Endothelial cell (in vitro differentiated cells): ENCODE results near the gene FRAT1. TPM values are rescaled to one million over a fixed set of nuclear protein-coding genes. Genes with fewer than 3 reads are reported as not detected.
A peak's percentile ranks its signal among the peaks of the same experiment; 100 is the strongest.
"Not testable (repeated sequence)": the region's sequence is repeated elsewhere in the genome, so short reads cannot be mapped to it uniquely, and the experiment has no call there.

ENCODE experiments used
- DNase-seq: peaks from one replicate; pipeline ENCODE4 v3.0.0; 2021; ENCODE audit warnings: low spot score
- H3K27ac Mint-ChIP-seq: one replicate; pipeline ENCODE4 v1.8.0; 2021; ENCODE audit warnings: mixed read lengths, inconsistent platforms; ENCODE audit not compliant: unreplicated experiment
- H3K27me3 Mint-ChIP-seq: one replicate; pipeline ENCODE4 v1.8.0; 2021; ENCODE audit warnings: mild to moderate bottlenecking, moderate library complexity, mixed read lengths, inconsistent platforms; ENCODE audit not compliant: unreplicated experiment
- H3K36me3 Mint-ChIP-seq: one replicate; pipeline ENCODE4 v1.8.0; 2021; ENCODE audit warnings: mild to moderate bottlenecking, low read depth, mixed read lengths, inconsistent platforms; ENCODE audit not compliant: unreplicated experiment
- H3K4me1 Mint-ChIP-seq: one replicate; pipeline ENCODE4 v1.8.0; 2021; ENCODE audit warnings: mild to moderate bottlenecking, mixed read lengths, inconsistent platforms; ENCODE audit not compliant: unreplicated experiment
- H3K4me3 Mint-ChIP-seq: one replicate; pipeline ENCODE4 v1.8.0; 2021; ENCODE audit warnings: mild to moderate bottlenecking, mixed read lengths, inconsistent platforms; ENCODE audit not compliant: unreplicated experiment
- H3K9me3 Mint-ChIP-seq: one replicate; pipeline ENCODE4 v1.8.0; 2021; ENCODE audit warnings: mixed read lengths, inconsistent platforms; ENCODE audit not compliant: unreplicated experiment
- CTCF ChIP-seq: fragments of 200-600 bp; sonication (generic); IDR thresholded peaks from one replicate; pipeline ENCODE4 v1.5.0; 2021; ENCODE audit warnings: antibody characterized with exemption; ENCODE audit not compliant: unreplicated experiment
- total RNA-seq: library from RNA; stranded (reverse); fragmentation: NEBNext Ultra II Directional; extraction: Animal tissue kit (Norgen Biotek cat#: 25700); gene quantifications from one replicate; pipeline ENCODE4 v1.2.1, GENCODE V29; 2021; ENCODE audit not compliant: unreplicated experiment

Gene FRAT1
- total RNA-seq, 1 donor from 2014 or later = 8.0 TPM

- no peak for TF ChIP-seq CTCF
- no peak overlapping the region for H3K4me3 Mint-ChIP-seq
These were observed 17.4 kb downstream of the FRAT1 start for GRCh38 chr10:97336446-97336845.

DNA sequence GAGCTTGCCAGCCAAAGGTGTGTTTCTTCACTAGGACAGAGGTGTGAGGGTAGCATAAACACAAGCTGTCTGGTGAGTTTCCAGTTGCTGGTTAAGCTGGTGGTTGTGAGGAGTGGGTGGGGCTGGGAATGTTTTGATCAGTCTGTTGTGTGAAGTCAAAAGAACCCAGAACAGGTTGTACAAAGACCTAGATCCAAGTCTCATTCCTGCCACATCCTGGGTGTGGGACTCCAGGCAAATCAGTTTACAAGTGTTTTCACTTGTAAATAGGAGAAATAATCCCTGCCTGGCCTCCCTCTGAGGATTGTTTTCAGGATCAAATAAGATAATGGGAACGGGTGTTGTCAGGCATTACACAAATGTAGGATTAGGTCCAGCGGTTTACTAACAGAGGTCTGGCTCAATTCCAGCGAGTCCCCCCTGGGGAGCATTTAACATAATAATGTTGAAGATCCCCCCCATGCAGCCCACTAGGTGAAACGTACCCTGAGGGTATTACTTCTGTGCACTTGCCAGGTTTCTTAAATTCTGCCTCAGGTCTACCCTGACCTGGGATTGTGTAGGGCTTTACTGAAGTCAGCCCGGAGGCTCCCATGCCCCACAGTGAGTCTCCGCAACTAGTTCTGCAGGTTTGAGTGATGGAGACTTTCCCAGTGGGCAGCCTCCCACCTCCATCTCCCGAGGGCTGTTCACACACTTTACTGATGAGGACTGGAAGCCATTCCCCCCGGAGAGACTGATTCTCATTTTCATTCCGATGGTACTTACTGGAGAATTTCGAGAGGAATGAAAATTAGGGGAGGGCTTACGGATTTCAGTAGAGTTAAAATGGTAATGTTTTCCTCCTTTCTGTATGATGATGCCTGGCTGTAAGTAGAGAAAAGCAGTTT lies 18.1 kb downstream of the FRAT1 start:
- H3K9me3 Mint-ChIP-seq = no peaks in the 10 kb centered on the region
- H3K4me1 Mint-ChIP-seq = peaks cover 28% of the 10 kb centered on the region
- DNase-seq = no peak
- H3K36me3 Mint-ChIP-seq = peaks cover 10% of the 10 kb centered on the region
- peak overlapping the region; percentile 69 for H3K4me3 Mint-ChIP-seq
- no peak for TF ChIP-seq CTCF
- peaks cover 8% of the 10 kb centered on the region for H3K27me3 Mint-ChIP-seq
- no peak overlapping the region for H3K27ac Mint-ChIP-seq

More at GRCh38 chr10:97336446-97336845, 17.4 kb downstream of the FRAT1 start:
- peaks cover 11% of the 10 kb centered on the region for H3K27me3 Mint-ChIP-seq
- H3K36me3 Mint-ChIP-seq = peaks cover 13% of the 10 kb centered on the region
- H3K4me1 Mint-ChIP-seq = peaks cover 32% of the 10 kb centered on the region
- H3K9me3 Mint-ChIP-seq = no peaks in the 10 kb centered on the region
- DNase-seq = no peak
- no peak overlapping the region for H3K27ac Mint-ChIP-seq

GRCh38 chr10:97338041-97338440 lies 19.0 kb downstream of the FRAT1 start:
- H3K9me3 Mint-ChIP-seq = no peaks in the 10 kb centered on the region
- H3K36me3 Mint-ChIP-seq = peaks cover 5% of the 10 kb centered on the region
- TF ChIP-seq CTCF = no peak
- H3K27ac Mint-ChIP-seq = no peak overlapping the region
- no peak overlapping the region for H3K4me3 Mint-ChIP-seq
- peaks cover 22% of the 10 kb centered on the region for H3K4me1 Mint-ChIP-seq
- DNase-seq = no peak
- peaks cover 5% of the 10 kb centered on the region for H3K27me3 Mint-ChIP-seq

- Mint-ChIP-seq H3K27ac (no peak overlapping the region), H3K27me3 (peaks cover 7% of the 10 kb centered on the region), H3K9me3 (no peaks in the 10 kb centered on the region), H3K4me1 (peaks cover 13% of the 10 kb centered on the region), H3K36me3 (no peaks in the 10 kb centered on the region), H3K4me3 (no peak overlapping the region)
- no peak for TF ChIP-seq CTCF
- DNase-seq = no peak
These were observed 22.3 kb downstream of the FRAT1 start for GRCh38 chr10:97341416-97341815.

DNA sequence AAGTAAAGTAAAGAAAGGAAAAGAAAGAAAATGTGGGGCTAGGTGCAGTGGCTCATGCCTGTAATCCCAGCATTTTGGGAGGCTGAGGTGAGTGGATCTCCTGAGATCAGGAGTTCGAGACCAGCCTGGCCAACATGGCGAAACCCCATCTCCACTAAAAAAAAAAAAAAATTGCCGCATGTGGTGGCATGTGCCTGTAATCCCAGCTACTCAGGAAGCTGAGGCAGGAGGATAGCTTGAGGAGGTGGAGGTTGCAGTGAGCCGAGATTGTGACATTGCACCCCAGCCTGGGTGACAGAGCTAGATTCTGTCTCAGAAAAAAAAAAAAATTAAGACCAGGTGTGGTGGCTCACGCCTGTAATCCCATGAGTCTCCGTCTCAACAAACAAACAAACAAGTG lies 24.6 kb downstream of the FRAT1 start:
- H3K36me3 Mint-ChIP-seq, H3K4me1 Mint-ChIP-seq, H3K9me3 Mint-ChIP-seq, H3K27me3 Mint-ChIP-seq, H3K4me3 Mint-ChIP-seq, DNase-seq, H3K27ac Mint-ChIP-seq: not testable (repeated sequence)
